Right lobe of liver (tissue), 6 donors: ENCODE results near the gene TIPRL. TPM values are rescaled to one million over a fixed set of nuclear protein-coding genes. Genes with fewer than 3 reads are reported as not detected.

Source experiments
- ATAC-seq, 4 donors: fragments of 200-7000 bp; cut with Tn5 transposase; one replicate each; pipeline ENCODE4 v1.9.1; 2020; ENCODE audit warnings: mild to moderate bottlenecking in 4 of 4, moderate library complexity in 4 of 4
- DNase-seq, 3 donors: peaks; one replicate each; pipeline ENCODE4 v3.0.0-alpha.2; 2020
- H3K27ac ChIP-seq, 3 donors: fragments of 200-600 bp; one replicate each; pipeline ENCODE4 v1.8.0; 2022
- H3K27me3 ChIP-seq, 2 donors: fragments of 200-600 bp; one replicate each; pipeline ENCODE4 v1.8.0; 2022
- H3K36me3 ChIP-seq, 4 donors: fragments of 200-600 bp; sonication (generic) in 1 of 4; one replicate each; pipeline versions ENCODE4 v1.5.1 to v1.8.0; 2017 to 2022; ENCODE audit warnings: control low read depth in 1 of 4
- H3K4me1 ChIP-seq, 4 donors: fragments of 200-600 bp; sonication (generic) in 1 of 4; one replicate each; pipeline versions ENCODE4 v1.5.1 to v1.8.0; 2017 to 2022; ENCODE audit warnings: control low read depth in 1 of 4
- H3K4me3 ChIP-seq, 3 donors: fragments of 200-600 bp; one replicate each; pipeline ENCODE4 v1.8.0; 2022
- H3K9me3 ChIP-seq, 4 donors: fragments of 200-600 bp; sonication (generic) in 1 of 4; one replicate each; pipeline versions ENCODE4 v1.5.1 to v1.8.0; 2017 to 2022; ENCODE audit warnings: control low read depth in 1 of 4
- POLR2A ChIP-seq: fragments of 450-650 bp; IDR thresholded peaks from one replicate; pipeline ENCODE4 v1.6.1; 2017; ENCODE audit warnings: antibody characterized with exemption, mild to moderate bottlenecking
- WGBS: methylation state at CpG from one replicate; pipeline ENCODE4 v1.1.6; 2018; ENCODE audit warnings: low coverage, low lambda C conversion rate; ENCODE audit not compliant: insufficient coverage; ENCODE audit errors: missing lambda C conversion rate; 5-methylcytosine and 5-hydroxymethylcytosine counted together
- intact Hi-C, 2 donors: fragments of 100-400 bp; cut with DNase I; formaldehyde crosslinking; loops; one replicate each; pipeline versions ENCODE4 v1.11.2 to v1.14.1; 2022
- total RNA-seq, 6 experiments: library from RNA; depleted of rRNA in 2 of 6; stranded (reverse); fragments of >200 nt in 2 of 6; fragmentation: NEBNext Ultra II Directional in 3 of 6; extraction: Animal tissue kit (Norgen Biotek cat#: 25700) in 3 of 6; gene quantifications; one replicate each; pipeline versions ENCODE4 v1.1.0 to v1.2.4, GENCODE V29; 2016 to 2023
- TF ChIP-seq, protein P1 (sequence below), 4 donors: fragments of 200-600 bp in 3 of 4; fragments of 450-650 bp in 1 of 4; IDR thresholded peaks; one replicate each; pipeline versions ENCODE4 v1.5.1 to v1.8.0; 2016 to 2022; ENCODE audit warnings: antibody characterized with exemption in 4 of 4, mild to moderate bottlenecking in 2 of 4
- donor health status: DM: no; HTN: yes; CAD: no.
- donor health status: DM: no; HTN: no; CAD: no.
- donor health status: DM: no; HTN: no; CAD: no.
- donor health status: DM: no; HTN: yes; CAD: no.
- donor health status: DM: no; HTN: yes; CAD: no.

TIPRL gene
- total RNA-seq, 6 experiments from 2014 or later = 12.1 to 24.1 (median 15.7) TPM

DNA sequence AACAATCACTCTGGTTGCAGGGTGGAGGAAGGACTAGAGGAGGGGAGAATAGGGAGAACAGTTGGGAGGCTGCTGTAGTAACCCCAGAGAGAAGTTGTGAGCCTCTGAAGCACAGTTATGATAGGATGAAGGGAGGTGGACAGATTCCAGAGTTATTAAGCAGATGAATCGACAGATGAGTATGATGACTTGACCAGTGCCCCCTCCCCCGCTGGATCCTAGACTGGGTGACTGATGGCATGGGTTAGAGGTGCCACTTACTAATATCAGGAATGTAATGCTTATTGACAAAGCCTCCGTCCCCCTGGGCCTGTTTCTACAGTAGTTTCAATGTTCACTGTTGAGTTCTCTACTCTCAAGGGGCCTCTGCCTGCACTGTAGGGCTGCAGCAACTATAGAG is 14.0 kb upstream of the TIPRL start:
- WGBS = 86% methylated on average over 2 of the region's 3 CpGs
- TF ChIP-seq POLR2A = no peak
- TF ChIP-seq, protein P1, sequence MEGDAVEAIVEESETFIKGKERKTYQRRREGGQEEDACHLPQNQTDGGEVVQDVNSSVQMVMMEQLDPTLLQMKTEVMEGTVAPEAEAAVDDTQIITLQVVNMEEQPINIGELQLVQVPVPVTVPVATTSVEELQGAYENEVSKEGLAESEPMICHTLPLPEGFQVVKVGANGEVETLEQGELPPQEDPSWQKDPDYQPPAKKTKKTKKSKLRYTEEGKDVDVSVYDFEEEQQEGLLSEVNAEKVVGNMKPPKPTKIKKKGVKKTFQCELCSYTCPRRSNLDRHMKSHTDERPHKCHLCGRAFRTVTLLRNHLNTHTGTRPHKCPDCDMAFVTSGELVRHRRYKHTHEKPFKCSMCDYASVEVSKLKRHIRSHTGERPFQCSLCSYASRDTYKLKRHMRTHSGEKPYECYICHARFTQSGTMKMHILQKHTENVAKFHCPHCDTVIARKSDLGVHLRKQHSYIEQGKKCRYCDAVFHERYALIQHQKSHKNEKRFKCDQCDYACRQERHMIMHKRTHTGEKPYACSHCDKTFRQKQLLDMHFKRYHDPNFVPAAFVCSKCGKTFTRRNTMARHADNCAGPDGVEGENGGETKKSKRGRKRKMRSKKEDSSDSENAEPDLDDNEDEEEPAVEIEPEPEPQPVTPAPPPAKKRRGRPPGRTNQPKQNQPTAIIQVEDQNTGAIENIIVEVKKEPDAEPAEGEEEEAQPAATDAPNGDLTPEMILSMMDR (IDR thresholded peaks at IDR 0.05) = no peak
- ATAC-seq (no peak), DNase-seq (no peak)
- H3K27me3 ChIP-seq = no peaks in the 10 kb centered on the region
- H3K36me3 ChIP-seq = no peaks in the 10 kb centered on the region
- intact Hi-C loops = no loop called here
- H3K4me1 ChIP-seq = no peaks in the 10 kb centered on the region
- H3K4me3 ChIP-seq = no peak overlapping the region
- no peaks in the 10 kb centered on the region for H3K9me3 ChIP-seq
- H3K27ac ChIP-seq = no peak overlapping the region

DNA sequence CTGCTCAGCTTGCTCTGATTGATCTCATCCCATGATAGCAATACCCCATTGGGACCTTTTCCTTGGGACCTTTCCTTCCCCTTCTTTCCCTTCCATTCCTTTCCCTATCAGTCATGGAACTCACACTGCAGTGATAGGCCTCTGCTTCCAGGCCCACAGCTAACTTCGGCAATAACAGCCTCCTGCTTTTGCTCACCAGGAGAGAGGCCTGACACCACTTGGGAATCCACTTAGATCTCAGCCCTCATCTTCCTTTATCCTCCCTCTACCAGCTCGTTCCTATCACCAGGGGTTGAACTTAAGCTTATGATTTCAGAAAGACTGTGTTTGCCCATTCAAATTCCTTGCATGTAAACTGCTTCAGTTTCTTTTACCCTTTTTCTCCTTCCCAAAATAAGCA is 11.0 kb upstream of the TIPRL start:
- TF ChIP-seq, protein P1 (IDR thresholded peaks at IDR 0.05) = no peak
- no peak for TF ChIP-seq POLR2A
- no peaks in the 10 kb centered on the region for H3K27me3 ChIP-seq
- H3K4me1 ChIP-seq = no peaks in the 10 kb centered on the region
- 53% methylated on average over 2 of the region's 2 CpGs for WGBS
- no peak overlapping the region for H3K4me3 ChIP-seq
- no peaks in the 10 kb centered on the region for H3K36me3 ChIP-seq
- no peak for DNase-seq
- no peaks in the 10 kb centered on the region for H3K9me3 ChIP-seq
- no peak overlapping the region for H3K27ac ChIP-seq
- no peak for ATAC-seq
- intact Hi-C loops = no loop called here

DNA sequence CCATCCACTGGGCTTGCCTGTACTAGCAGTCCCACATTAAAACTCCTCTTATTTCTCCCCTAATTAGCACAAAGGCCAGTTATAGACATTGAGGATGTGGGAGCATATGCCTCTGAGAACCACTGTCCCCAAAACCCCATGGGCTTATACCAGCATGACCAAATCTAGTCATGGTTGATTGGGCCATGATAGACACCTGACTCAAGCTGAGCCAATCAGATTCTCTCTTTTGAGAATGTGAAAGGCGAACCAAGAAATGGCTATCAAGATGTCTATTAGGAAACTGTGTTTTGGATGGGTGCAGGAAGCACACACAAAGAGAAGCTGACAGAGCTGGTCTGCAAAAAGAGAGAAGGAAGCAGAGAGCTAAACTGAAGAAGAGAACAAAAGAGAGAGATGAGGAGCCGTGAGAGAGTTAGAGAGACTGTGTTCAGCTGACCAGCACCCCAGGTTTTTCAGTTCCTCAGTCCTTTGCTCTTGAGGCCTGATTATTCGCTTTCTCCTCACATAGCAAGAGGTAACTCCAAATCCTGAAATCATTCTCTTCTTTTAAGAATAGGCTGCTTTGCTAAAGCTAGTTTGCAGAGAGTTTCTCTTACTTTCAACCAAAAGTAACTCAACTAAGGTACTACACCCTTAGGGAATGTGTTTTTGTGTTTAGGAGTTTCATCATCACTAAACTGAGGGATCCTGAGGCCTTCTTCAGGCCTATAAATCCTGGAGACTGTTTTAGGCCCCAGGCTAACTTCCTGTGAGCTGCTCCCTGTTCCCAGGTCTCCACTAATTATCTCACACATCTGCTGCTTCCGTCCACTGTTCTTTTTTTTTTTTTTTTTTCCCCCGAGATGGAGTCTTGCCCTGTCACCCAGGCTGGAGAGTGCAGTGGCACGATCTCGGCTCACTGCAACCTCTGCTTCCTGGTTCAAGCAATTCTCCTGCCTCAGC is 7.9 kb upstream of the TIPRL start:
- ATAC-seq (no peak), DNase-seq (no peak)
- TF ChIP-seq POLR2A = no peak
- no peaks in the 10 kb centered on the region for H3K9me3 ChIP-seq
- H3K4me3 ChIP-seq = no peak overlapping the region
- H3K27ac ChIP-seq = no peak overlapping the region
- no peaks in the 10 kb centered on the region for H3K27me3 ChIP-seq
- H3K4me1 ChIP-seq = no peaks in the 10 kb centered on the region
- intact Hi-C loops = loop anchor here in 1 of 2 donors (10.0 kb wide), 1 partner anchor 64 kb away; no protein-coding TSS in a partner anchor
- 78% methylated on average over 5 of the region's 7 CpGs for WGBS
- H3K36me3 ChIP-seq = no peaks in the 10 kb centered on the region

DNA sequence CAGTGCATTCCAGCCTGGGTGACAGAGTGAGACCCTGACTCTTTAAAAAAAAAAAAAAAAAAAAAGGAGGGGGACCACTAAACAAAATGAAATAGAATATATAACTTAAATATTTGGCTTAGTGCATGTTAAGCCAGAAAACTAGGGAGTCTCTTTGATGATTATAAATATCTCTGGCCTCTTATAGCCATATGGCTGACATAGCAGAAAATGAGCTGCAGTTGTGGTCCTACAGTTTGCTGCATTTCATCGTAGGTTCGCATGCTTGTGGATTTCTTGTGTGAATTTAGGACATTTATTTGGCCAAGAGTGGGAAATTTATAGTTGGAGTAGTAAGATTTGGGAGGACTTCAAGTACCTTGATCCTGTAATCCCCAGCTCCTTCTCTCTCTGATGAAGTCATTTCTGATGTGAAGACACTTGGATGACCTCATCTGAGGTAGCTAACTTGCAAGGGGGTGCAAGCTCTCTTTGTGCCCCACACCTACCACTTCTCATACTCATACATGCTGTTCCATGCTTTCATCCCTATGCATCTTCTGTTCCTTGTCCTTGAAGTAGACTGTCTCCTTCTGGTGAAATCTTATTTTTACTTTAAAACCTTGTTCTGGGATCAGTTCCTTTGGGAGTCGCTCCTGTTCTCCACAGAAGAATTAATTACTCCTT is 6.4 kb upstream of the TIPRL start:
- ATAC-seq (no peak), DNase-seq (no peak)
- H3K4me1 ChIP-seq = no peaks in the 10 kb centered on the region
- intact Hi-C loops = loop anchor here in 1 of 2 donors (10.0 kb wide), 1 partner anchor 62 kb away; no protein-coding TSS in a partner anchor
- no peaks in the 10 kb centered on the region for H3K9me3 ChIP-seq
- no peak for TF ChIP-seq POLR2A
- TF ChIP-seq, protein P1 (IDR thresholded peaks at IDR 0.05) = no peak
- H3K27ac ChIP-seq = no peak overlapping the region
- H3K36me3 ChIP-seq = no peaks in the 10 kb centered on the region
- WGBS = 90% methylated on average over 1 of the region's 3 CpGs
- no peak overlapping the region for H3K4me3 ChIP-seq
- no peaks in the 10 kb centered on the region for H3K27me3 ChIP-seq

GRCh38 chr1:168178227-168178637 is 530 bp upstream of the TIPRL start:
- ATAC-seq (no peak), DNase-seq (no peak)
- H3K36me3 ChIP-seq = no peaks in the 10 kb centered on the region
- H3K27ac ChIP-seq = peak overlapping the region; percentile 81 to 89 (median 81)
- no peaks in the 10 kb centered on the region for H3K4me1 ChIP-seq
- H3K4me3 ChIP-seq = peak overlapping the region; percentile 65 to 88 (median 86)
- no peaks in the 10 kb centered on the region for H3K9me3 ChIP-seq
- intact Hi-C loops = loop anchor here in 1 of 2 donors (10.0 kb wide), 1 partner anchor 57 kb away; no protein-coding TSS in a partner anchor
- H3K27me3 ChIP-seq = no peaks in the 10 kb centered on the region
- TF ChIP-seq, protein P1 (IDR thresholded peaks at IDR 0.05) = no peak
- no peak for TF ChIP-seq POLR2A
- WGBS = 62% methylated on average over 3 of the region's 5 CpGs
